ENCODE measurements around the gene SLX4IP.

Gene SLX4IP

DNA sequence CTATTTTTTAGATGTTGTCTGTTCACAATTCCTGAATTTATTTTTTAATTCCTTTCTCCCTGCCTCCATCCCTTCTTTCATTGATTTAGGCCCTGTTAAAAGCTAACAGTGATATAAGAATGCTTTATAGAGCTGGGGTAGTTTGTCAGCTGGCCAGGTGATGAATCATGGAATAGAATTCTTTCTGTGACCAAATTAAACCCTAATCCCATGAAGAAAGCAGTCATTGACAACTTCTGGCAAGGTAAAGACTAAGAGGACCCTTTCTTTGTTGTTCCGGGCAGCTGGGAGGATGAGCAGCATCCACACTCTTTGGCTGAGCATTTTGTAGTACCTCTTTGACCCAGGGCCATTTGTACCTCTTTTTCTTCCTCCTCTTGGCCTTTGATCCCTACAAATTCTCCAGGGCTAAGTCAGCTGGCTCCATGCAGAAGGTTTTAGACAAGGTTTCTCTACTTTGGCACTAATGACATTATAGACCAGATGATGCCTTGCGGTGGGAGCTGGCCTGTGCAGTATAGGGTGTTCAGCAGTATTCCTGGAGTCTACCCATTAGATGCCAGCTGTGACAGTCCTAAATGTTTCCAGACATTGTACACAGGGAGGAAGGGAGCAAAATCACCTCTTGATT is 102.9 kb downstream of the SLX4IP start:
- Histone ChIP-seq H3K9me3 (ENCODE audit: control insufficient read depth, insufficient read depth, low read depth, low read length) (no peaks in the 10 kb centered on the region), H3K27ac (ENCODE audit: extremely low read depth, low read depth, low read length) (no peak overlapping the region), H3K4me3 (ENCODE audit: low read depth, low read length) (no peak overlapping the region), H3K36me3 (ENCODE audit: control insufficient read depth in 2 of 2, insufficient read depth in 1 of 2, low read length in 2 of 2) (no peaks in the 10 kb centered on the region), H3K4me1 (ENCODE audit: control insufficient read depth, insufficient read depth, low read length) (peaks cover 11% of the 10 kb centered on the region)
- ChIA-PET CTCF (interaction anchor here (0.6 kb wide), 1 partner anchor 76 kb away, joined by 5 read pairs; no protein-coding TSS in a partner anchor), POLR2A (no interaction called here)
- TF ChIP-seq ZNF248 (tag by site-specific recombination; IDR thresholded peaks at IDR 0.05) (no peak), ZNF585B (tag by site-specific recombination; IDR thresholded peaks at IDR 0.05) (no peak), ZNF555 (tag by site-specific recombination; conservative IDR thresholded peaks at IDR 0.05) (no peak), OSR2 (tag by site-specific recombination; IDR thresholded peaks at IDR 0.05) (no peak), PRDM6 (tag by site-specific recombination; IDR thresholded peaks at IDR 0.05) (no peak), ZNF580 (tag by site-specific recombination; IDR thresholded peaks at IDR 0.05) (no peak), ZNF843 (tag by site-specific recombination; IDR thresholded peaks at IDR 0.05) (no peak)
- TF ChIP-seq, protein P1, sequence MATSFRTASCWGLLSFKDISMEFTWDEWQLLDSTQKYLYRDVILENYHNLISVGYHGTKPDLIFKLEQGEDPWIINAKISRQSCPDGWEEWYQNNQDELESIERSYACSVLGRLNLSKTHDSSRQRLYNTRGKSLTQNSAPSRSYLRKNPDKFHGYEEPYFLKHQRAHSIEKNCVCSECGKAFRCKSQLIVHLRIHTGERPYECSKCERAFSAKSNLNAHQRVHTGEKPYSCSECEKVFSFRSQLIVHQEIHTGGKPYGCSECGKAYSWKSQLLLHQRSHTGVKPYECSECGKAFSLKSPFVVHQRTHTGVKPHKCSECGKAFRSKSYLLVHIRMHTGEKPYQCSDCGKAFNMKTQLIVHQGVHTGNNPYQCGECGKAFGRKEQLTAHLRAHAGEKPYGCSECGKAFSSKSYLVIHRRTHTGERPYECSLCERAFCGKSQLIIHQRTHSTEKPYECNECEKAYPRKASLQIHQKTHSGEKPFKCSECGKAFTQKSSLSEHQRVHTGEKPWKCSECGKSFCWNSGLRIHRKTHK (tag by site-specific recombination; IDR thresholded peaks at IDR 0.05) = no peak
- TF ChIP-seq, protein P2, sequence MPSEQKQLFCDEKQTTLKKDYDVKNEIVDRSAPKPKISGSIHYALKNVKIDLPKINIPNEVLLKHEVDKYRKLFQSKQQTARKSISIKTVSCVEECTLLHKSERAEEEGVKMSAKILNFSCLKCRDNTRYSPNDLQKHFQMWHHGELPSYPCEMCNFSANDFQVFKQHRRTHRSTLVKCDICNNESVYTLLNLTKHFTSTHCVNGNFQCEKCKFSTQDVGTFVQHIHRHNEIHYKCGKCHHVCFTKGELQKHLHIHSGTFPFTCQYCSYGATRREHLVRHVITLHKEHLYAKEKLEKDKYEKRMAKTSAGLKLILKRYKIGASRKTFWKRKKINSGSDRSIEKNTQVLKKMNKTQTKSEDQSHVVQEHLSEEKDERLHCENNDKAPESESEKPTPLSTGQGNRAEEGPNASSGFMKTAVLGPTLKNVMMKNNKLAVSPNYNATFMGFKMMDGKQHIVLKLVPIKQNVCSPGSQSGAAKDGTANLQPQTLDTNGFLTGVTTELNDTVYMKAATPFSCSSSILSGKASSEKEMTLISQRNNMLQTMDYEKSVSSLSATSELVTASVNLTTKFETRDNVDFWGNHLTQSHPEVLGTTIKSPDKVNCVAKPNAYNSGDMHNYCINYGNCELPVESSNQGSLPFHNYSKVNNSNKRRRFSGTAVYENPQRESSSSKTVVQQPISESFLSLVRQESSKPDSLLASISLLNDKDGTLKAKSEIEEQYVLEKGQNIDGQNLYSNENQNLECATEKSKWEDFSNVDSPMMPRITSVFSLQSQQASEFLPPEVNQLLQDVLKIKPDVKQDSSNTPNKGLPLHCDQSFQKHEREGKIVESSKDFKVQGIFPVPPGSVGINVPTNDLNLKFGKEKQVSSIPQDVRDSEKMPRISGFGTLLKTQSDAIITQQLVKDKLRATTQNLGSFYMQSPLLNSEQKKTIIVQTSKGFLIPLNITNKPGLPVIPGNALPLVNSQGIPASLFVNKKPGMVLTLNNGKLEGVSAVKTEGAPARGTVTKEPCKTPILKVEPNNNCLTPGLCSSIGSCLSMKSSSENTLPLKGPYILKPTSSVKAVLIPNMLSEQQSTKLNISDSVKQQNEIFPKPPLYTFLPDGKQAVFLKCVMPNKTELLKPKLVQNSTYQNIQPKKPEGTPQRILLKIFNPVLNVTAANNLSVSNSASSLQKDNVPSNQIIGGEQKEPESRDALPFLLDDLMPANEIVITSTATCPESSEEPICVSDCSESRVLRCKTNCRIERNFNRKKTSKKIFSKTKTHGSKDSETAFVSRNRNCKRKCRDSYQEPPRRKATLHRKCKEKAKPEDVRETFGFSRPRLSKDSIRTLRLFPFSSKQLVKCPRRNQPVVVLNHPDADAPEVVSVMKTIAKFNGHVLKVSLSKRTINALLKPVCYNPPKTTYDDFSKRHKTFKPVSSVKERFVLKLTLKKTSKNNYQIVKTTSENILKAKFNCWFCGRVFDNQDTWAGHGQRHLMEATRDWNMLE (tag by site-specific recombination; conservative IDR thresholded peaks at IDR 0.05; ENCODE audit: low read depth) = no peak

DNA sequence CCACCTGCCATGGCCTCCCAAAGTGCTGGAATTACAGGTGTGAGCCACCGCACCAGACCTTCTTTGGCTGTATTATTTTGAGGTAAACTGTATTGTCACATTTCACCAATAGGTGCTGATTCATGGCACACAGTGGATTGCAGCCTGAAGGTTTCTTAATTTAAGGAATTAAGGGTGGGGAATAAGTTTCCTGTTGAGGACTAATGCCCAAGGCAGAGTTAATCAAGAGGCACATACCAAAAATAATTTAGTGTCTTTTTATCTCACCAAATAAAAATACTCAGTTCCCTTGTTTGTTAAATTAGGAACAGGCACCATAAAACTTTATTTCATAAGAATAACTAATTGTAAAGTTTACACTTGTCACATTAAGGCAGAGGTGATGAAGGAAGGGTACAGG is 103.7 kb downstream of the SLX4IP start:
- Histone ChIP-seq H3K4me1 (ENCODE audit: control insufficient read depth, insufficient read depth, low read length) (peaks cover 11% of the 10 kb centered on the region), H3K9me3 (ENCODE audit: control insufficient read depth, insufficient read depth, low read depth, low read length) (no peaks in the 10 kb centered on the region), H3K36me3 (ENCODE audit: control insufficient read depth in 2 of 2, insufficient read depth in 1 of 2, low read length in 2 of 2) (no peaks in the 10 kb centered on the region), H3K27ac (ENCODE audit: extremely low read depth, low read depth, low read length) (no peak overlapping the region), H3K4me3 (ENCODE audit: low read depth, low read length) (no peak overlapping the region)
- CTCF ChIA-PET = no interaction called here
- POLR2A ChIA-PET = no interaction called here
- TF ChIP-seq ZNF48 (tag by site-specific recombination; IDR thresholded peaks at IDR 0.05) = no peak
- no peak for TF ChIP-seq ZNF837 (tag by site-specific recombination; IDR thresholded peaks at IDR 0.05)
- no peak for TF ChIP-seq ZNF654 (tag by site-specific recombination; IDR thresholded peaks at IDR 0.05; ENCODE audit: low read depth)
- TF ChIP-seq ZSCAN30 (tag by site-specific recombination; IDR thresholded peaks at IDR 0.05) = no peak
- no peak for TF ChIP-seq ZNF776 (tag by site-specific recombination; IDR thresholded peaks at IDR 0.05; ENCODE audit: borderline replicate concordance)
- TF ChIP-seq ZNF830 (tag by site-specific recombination; IDR thresholded peaks at IDR 0.05; ENCODE audit: low read depth) = no peak
- TF ChIP-seq ZNF140 (tag by site-specific recombination; IDR thresholded peaks at IDR 0.05) = no peak
- no peak for TF ChIP-seq HOXA7 (CRISPR knock-in tag; IDR thresholded peaks at IDR 0.05; ENCODE audit: borderline replicate concordance)
- TF ChIP-seq, protein P3, sequence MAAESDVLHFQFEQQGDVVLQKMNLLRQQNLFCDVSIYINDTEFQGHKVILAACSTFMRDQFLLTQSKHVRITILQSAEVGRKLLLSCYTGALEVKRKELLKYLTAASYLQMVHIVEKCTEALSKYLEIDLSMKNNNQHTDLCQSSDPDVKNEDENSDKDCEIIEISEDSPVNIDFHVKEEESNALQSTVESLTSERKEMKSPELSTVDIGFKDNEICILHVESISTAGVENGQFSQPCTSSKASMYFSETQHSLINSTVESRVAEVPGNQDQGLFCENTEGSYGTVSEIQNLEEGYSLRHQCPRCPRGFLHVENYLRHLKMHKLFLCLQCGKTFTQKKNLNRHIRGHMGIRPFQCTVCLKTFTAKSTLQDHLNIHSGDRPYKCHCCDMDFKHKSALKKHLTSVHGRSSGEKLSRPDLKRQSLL (tag by site-specific recombination; IDR thresholded peaks at IDR 0.05) = no peak
- no peak for TF ChIP-seq ZNF433 (tag by site-specific recombination; IDR thresholded peaks at IDR 0.05; ENCODE audit: low read depth)
- no peak for TF ChIP-seq ZNF112 (tag by site-specific recombination; IDR thresholded peaks at IDR 0.05)
- no peak for TF ChIP-seq ZNF529 (tag by site-specific recombination; IDR thresholded peaks at IDR 0.05; ENCODE audit: insufficient replicate concordance)
- no peak for TF ChIP-seq TRIM28 (IDR thresholded peaks at IDR 0.05; ENCODE audit: borderline replicate concordance, low read length)
- TF ChIP-seq, protein P4, sequence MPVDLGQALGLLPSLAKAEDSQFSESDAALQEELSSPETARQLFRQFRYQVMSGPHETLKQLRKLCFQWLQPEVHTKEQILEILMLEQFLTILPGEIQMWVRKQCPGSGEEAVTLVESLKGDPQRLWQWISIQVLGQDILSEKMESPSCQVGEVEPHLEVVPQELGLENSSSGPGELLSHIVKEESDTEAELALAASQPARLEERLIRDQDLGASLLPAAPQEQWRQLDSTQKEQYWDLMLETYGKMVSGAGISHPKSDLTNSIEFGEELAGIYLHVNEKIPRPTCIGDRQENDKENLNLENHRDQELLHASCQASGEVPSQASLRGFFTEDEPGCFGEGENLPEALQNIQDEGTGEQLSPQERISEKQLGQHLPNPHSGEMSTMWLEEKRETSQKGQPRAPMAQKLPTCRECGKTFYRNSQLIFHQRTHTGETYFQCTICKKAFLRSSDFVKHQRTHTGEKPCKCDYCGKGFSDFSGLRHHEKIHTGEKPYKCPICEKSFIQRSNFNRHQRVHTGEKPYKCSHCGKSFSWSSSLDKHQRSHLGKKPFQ (tag by site-specific recombination; IDR thresholded peaks at IDR 0.05) = no peak

Measured in HEK293 (cell line).